Smooth muscle cell (in vitro differentiated cells): Measurements from ENCODE around the gene ZNF423. TPM values are rescaled to one million over a fixed set of nuclear protein-coding genes. Genes with fewer than 3 reads are reported as not detected.

Experiments used
- DNase-seq: peaks from one replicate; lab custom pipeline; 2025; ENCODE audit not compliant: unreplicated experiment; lab: John Stamatoyannopoulos, UW
- H2AFZ ChIP-seq: fragments of 200-600 bp; sonication (generic); 2 replicates; pipeline ENCODE4 v1.6.0; 2016; ENCODE audit warnings: antibody characterized with exemption, low read depth, mild to moderate bottlenecking
- H3F3A ChIP-seq: fragments of 200-600 bp; sonication (generic); 2 replicates; pipeline ENCODE4 v1.6.0; 2017; ENCODE audit warnings: antibody characterized with exemption, low read depth
- H3K27ac ChIP-seq: fragments of 200-600 bp; sonication (generic); 2 replicates; pipeline ENCODE4 v1.5.1; 2016; ENCODE audit warnings: low read depth, mild to moderate bottlenecking
- H3K27me3 ChIP-seq: fragments of 200-600 bp; sonication (generic); 2 replicates; pipeline ENCODE4 v1.6.1; 2016; ENCODE audit warnings: low read depth, mild to moderate bottlenecking
- H3K36me3 ChIP-seq: fragments of 200-600 bp; sonication (generic); 2 replicates; pipeline ENCODE4 v1.5.1; 2016; ENCODE audit warnings: low read depth
- H3K4me1 ChIP-seq: fragments of 200-600 bp; sonication (generic); 2 replicates; pipeline ENCODE4 v1.5.1; 2016; ENCODE audit warnings: low read depth
- H3K4me2 ChIP-seq: fragments of 200-600 bp; sonication (generic); 2 replicates; pipeline ENCODE4 v1.6.0; 2016; ENCODE audit warnings: mild to moderate bottlenecking
- H3K4me3 ChIP-seq: fragments of 200-600 bp; sonication (generic); 2 replicates; pipeline ENCODE4 v1.5.1; 2016; ENCODE audit warnings: mild to moderate bottlenecking
- H3K79me2 ChIP-seq: fragments of 200-600 bp; sonication (generic); 2 replicates; pipeline ENCODE4 v1.6.0; 2016; ENCODE audit warnings: low read depth, mild to moderate bottlenecking
- H3K9ac ChIP-seq: fragments of 200-600 bp; sonication (generic); 2 replicates; pipeline ENCODE4 v1.6.0; 2016; ENCODE audit warnings: low read depth
- H3K9me3 ChIP-seq: fragments of 200-600 bp; sonication (generic); replicated peaks from 2 replicates; pipeline ENCODE4 v1.5.1; 2016; ENCODE audit warnings: low read depth
- H4K20me1 ChIP-seq: fragments of 200-600 bp; sonication (generic); 2 replicates; pipeline ENCODE4 v1.6.0; 2016; ENCODE audit warnings: low read depth
- CTCF ChIP-seq: fragments of 200-600 bp; sonication (generic); IDR thresholded peaks from 2 replicates; pipeline ENCODE4 v1.5.1; 2017; ENCODE audit warnings: borderline replicate concordance, mild to moderate bottlenecking, antibody characterized with exemption; ENCODE audit not compliant: insufficient read depth, poor library complexity, severe bottlenecking
- WGBS: methylation state at CpG from one replicate; pipeline ENCODE4 v1.1.7; 2016; ENCODE audit warnings: low lambda C conversion rate; 5-methylcytosine and 5-hydroxymethylcytosine counted together
- polyA plus RNA-seq: library from polyadenylated mRNA; unstranded; fragments of >200 nt; fragmentation: Nextera tagmentation; extraction: Ambion mirVana; gene quantifications from 2 replicates; pipeline ENCODE4 v1.2.1, GENCODE V29; 2016
- total RNA-seq: library from RNA; depleted of rRNA; stranded (reverse); fragments of >200 nt; gene quantifications from 2 replicates; pipeline ENCODE4 v1.2.3, GENCODE V29; 2014

The ZNF423 gene
- total and polyA plus RNA-seq, 2 experiments from 2014 or later = 6.9 to 7.0 TPM

- H3K4me3 ChIP-seq = no peak overlapping the region
- peaks cover 20% of the 10 kb centered on the region for H3K27me3 ChIP-seq
- TF ChIP-seq CTCF = no peak
- H3K9me3 ChIP-seq = no peaks in the 10 kb centered on the region
- H2AFZ ChIP-seq = no peak overlapping the region
- no peaks in the 10 kb centered on the region for H3K79me2 ChIP-seq
- no peak for DNase-seq
- no peaks in the 10 kb centered on the region for H3K4me1 ChIP-seq
- no peaks in the 10 kb centered on the region for H4K20me1 ChIP-seq
- no peak overlapping the region for H3K9ac ChIP-seq
- 93% methylated on average over 13 of the region's 13 CpGs for WGBS
- no peak overlapping the region for H3K27ac ChIP-seq
- no peaks in the 10 kb centered on the region for H3F3A ChIP-seq
- no peak overlapping the region for H3K4me2 ChIP-seq
- H3K36me3 ChIP-seq = no peaks in the 10 kb centered on the region
These were observed 385.9 kb downstream of the ZNF423 start for GRCh38 chr16:49469930-49470451.

- H3K9ac ChIP-seq = no peak overlapping the region
- no peaks in the 10 kb centered on the region for H3K4me1 ChIP-seq
- 81% methylated on average over 6 of the region's 6 CpGs for WGBS
- no peak overlapping the region for H3K27ac ChIP-seq
- DNase-seq = no peak
- H3K9me3 ChIP-seq = no peaks in the 10 kb centered on the region
- no peak overlapping the region for H2AFZ ChIP-seq
- no peaks in the 10 kb centered on the region for H3K36me3 ChIP-seq
- no peaks in the 10 kb centered on the region for H3F3A ChIP-seq
- H4K20me1 ChIP-seq = no peaks in the 10 kb centered on the region
- H3K4me3 ChIP-seq = no peak overlapping the region
- no peak overlapping the region for H3K4me2 ChIP-seq
- H3K79me2 ChIP-seq = no peaks in the 10 kb centered on the region
- TF ChIP-seq CTCF = no peak
- peaks cover 27% of the 10 kb centered on the region for H3K27me3 ChIP-seq
These were observed 386.6 kb downstream of the ZNF423 start for GRCh38 chr16:49469311-49469670.

GRCh38 chr16:49468611-49469310 lies 387.2 kb downstream of the ZNF423 start:
- Histone ChIP-seq H4K20me1 (no peaks in the 10 kb centered on the region), H2AFZ (no peak overlapping the region), H3K9me3 (no peaks in the 10 kb centered on the region), H3K4me3 (no peak overlapping the region), H3K79me2 (no peaks in the 10 kb centered on the region), H3K27me3 (peaks cover 32% of the 10 kb centered on the region), H3F3A (no peaks in the 10 kb centered on the region), H3K36me3 (no peaks in the 10 kb centered on the region), H3K27ac (no peak overlapping the region), H3K4me1 (no peaks in the 10 kb centered on the region), H3K9ac (no peak overlapping the region), H3K4me2 (no peak overlapping the region)
- DNase-seq = no peak
- no peak for TF ChIP-seq CTCF
- 96% methylated on average over 3 of the region's 3 CpGs for WGBS
